GM18526 (cell line): ENCODE measurements around the gene SERHL2.

Experiments used
- POLR2A ChIP-seq: IDR thresholded peaks from 3 replicates; pipeline ENCODE4 v1.6.1; 2011; ENCODE audit not compliant: insufficient read length; ENCODE audit errors: extremely low read depth

SERHL2 gene

DNA sequence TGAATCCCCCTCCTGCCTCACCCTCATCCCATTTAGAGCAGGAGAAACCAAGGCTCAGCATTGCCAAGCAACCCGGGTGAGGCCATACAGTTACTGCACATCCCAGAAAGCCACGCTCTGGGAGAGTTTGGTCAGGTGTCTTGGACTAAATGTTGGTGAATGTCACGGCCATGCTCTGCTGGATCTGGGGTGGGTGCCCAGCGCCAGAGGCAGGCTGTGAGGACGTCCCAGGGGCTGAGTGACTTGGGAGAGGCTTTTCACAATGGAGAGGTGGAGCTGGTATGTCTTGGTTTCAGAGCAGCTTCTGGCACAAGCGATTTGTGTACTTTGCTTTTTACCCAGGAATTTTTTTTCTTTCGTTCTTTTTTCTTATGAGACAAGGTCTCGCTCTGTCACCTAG is 6.6 kb downstream of the SERHL2 start:
- no peak for TF ChIP-seq POLR2A

DNA sequence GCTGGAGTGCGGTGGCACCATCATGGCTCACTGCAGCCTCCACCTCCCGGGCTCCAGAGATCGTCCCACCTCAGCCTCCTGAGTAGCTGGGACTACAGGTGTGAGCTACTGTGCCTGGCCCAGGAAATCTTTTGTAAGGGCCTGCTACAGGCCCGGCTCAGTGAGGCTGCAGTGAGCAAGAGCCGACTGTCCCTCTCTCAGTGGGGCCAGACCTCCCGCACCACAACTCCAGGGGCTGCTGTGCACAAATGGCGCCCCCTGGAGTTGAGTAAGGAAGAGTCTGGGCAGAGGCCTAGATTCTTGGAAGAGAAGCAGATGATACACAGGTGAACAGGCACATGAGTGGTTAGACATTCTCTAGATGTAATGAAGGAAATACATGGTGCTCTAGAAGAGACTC is 7.0 kb downstream of the SERHL2 start:
- TF ChIP-seq POLR2A = no peak

DNA sequence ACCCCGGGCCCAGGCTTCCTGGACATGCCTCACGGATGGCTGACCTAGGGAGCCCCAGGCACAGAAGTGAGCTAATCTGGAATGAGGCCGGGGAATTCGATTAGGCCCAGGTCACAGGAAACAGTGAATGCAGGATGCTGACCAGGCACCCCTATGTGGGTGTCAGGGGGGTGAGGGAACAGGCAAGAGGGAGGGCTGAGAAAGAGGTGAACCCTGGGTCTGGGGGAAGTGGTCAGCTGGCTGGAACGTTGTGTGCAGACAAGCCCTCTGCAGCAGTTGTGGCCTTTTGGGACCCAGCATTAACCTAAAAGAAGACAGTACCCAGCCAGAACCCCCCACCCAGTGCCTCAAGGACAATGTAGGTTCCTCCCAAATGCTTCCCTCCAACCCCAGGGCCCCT is 8.1 kb downstream of the SERHL2 start:
- no peak for TF ChIP-seq POLR2A

DNA sequence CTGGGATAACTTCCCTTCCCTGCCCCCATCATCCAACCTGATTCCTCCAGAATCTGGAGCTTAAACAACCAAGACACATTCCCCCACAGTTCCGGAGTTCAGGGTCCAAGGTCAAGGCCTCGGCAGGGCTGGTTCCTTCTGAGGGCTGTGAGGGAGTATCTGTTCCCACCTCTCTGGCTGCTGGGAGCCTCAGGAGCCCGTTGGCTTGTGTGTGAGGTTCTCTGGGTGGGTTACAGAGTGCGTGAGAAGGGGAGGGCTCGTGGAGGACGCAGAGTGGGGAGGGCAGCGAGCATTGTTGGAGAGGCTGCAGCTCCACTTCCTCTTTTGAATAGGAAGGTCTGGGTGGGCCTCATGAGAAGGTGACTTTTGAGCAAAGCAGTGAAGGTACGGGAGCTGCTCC is 8.5 kb downstream of the SERHL2 start:
- no peak for TF ChIP-seq POLR2A

DNA sequence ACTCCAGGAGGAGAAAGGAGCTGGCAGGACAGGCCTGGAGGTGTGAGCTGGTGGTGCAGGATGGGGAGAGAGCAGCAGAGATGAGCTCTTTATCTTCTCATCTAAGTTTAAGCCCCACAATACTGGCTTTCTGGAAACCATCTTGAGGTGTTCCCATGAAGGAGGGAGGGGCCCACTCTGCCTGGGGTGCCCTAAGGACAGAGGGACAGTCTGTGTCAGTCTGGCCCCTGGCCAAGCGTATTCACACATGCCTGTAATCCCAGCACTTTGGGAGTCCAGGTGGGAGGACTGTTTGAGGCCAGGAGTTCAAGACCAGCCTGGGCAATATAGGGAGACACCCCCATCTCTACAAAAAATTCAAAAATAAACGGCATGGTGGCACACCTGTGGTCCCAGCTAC is 8.9 kb downstream of the SERHL2 start:
- no peak for TF ChIP-seq POLR2A

- no peak for TF ChIP-seq POLR2A
These were observed 10.9 kb downstream of the SERHL2 start for GRCh38 chr22:42564699-42565098.

DNA sequence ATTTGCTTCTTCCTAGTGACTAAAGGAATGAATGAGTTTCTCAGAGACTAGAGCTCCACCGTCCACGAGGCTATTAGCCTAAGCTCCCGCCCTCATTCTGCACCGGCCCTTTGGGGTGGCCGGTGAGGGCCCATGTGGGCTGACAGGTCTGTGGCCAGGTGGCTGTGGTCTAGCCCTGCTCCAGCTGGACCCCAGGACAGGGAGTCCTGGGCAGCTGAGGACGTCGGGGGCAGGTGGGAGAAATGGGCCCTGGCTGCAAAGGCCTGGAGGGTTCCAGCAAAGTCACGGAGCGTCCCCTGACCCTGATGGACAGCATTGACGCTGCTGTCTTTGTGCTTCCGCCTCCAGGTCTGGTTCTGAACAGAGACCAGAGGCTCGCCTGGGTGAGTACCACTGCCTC is 12.2 kb downstream of the SERHL2 start:
- TF ChIP-seq POLR2A = no peak

DNA sequence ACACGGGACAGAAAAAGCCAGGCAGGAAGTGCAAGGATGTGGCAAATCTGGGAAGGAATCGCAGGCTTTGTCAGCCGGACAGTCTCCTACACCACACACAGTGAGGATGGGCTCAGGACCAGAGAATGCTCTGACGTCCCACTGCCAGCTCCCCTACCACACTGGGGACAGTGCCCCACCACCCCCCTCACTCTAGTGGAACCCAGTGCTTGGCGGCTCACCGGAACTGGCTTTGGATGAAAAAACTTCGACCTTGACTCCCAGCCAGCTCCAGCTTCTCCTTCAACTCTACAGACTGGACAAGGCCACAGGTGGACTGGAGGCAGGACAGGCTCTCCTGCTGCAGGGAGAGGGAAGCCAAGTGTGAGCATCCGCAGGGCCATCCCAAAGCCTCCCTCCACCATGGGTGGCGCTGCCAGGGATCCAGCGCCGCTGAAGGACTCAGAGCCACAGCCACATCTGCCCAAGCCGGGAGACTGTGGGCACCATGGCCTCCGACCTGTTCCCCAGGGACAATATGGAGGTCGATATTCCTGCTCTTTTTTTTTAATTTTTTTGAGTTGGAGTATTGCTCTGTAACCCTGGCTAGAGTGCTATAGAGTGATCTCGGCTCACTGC is 24.0 kb downstream of the SERHL2 start:
- TF ChIP-seq POLR2A = no peak

GRCh38 chr22:42581762-42582716 is 28.3 kb downstream of the SERHL2 start:
- peak; percentile 76 for TF ChIP-seq POLR2A

GRCh38 chr22:42582987-42583386 is 29.2 kb downstream of the SERHL2 start:
- no peak for TF ChIP-seq POLR2A

GRCh38 chr22:42584364-42584940 is 30.7 kb downstream of the SERHL2 start:
- no peak for TF ChIP-seq POLR2A

DNA sequence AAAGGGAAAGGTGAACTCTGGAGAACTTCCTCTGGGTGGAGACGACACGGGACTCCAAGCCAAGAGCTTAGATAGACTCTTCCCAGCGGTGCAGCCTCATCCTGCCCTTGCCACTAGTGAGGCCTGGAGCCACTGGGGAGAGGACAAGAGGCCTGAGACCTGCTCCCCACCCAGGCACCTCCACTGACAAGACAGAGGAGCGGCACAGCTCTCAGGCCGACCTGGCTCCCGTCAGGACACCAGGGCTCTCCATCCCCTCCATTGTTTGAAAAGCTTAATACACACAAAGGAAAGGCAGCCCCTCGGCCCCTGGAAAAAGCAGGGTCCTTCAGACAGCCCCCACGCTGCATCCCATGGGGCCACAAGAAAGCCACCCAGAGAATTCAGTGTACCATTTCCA is 31.3 kb downstream of the SERHL2 start:
- no peak for TF ChIP-seq POLR2A

DNA sequence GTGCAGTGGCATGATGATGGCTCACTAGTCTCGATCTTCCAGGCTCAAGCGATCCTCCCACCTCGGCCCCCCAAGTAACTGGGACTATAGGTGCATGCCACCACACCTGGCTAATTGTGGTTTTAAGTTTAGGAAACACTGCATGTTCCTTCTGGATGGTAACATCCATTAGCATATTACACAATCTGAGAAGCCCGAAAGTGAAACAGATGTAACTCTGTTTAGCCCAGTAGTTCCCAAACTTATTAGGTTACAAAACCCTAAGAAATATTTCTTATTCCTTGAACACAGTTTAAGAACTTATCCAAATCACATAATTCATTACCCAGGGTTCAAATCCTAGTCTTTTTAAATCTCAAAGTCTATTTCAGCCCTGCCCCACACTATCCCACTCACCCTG is 32.6 kb downstream of the SERHL2 start:
- TF ChIP-seq POLR2A = no peak

- no peak for TF ChIP-seq POLR2A
These were observed 33.9 kb downstream of the SERHL2 start for GRCh38 chr22:42587588-42588175.

GRCh38 chr22:42591987-42592386 is 38.2 kb downstream of the SERHL2 start:
- TF ChIP-seq POLR2A = no peak

DNA sequence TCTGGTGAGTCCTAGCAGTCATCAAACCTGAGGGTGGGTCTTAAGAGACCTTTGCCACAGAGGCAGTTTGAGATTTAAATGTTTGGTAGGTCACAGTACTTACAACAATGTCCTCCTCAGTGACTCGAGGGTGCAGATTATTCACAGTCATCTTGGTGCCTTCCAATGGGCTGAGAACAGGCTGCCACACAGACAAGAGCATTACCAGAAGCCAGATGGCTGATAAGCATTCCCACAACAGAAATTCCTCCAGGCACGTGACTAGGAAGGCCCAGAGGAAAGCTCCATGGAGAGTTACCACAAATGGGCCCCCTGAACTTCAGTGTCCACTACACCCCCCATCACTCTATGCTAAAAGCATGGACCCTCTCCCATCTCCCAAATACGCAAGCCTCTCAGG is 41.7 kb downstream of the SERHL2 start:
- TF ChIP-seq POLR2A = no peak
